Spleen (tissue), 11 donors: ENCODE results near the gene HMOX2. TPM values are rescaled to one million over a fixed set of nuclear protein-coding genes. Genes with fewer than 3 reads are reported as not detected.

Experiments used
- DNase-seq: peaks from one replicate; pipeline ENCODE4 v3.0.0-alpha.2; 2020
- H3K27ac ChIP-seq, 8 donors: fragments of 200-600 bp; sonication (generic) in 7 of 8; 1 replicate in 4 of 8; 2 replicates in 4 of 8; pipeline versions ENCODE4 v1.5.0 to v1.8.0; 2016 to 2021; ENCODE audit warnings: inconsistent platforms in 4 of 8, mild to moderate bottlenecking in 4 of 8, moderate library complexity in 1 of 8
- H3K27me3 ChIP-seq, 7 donors: fragments of 200-600 bp; sonication (generic) in 6 of 7; replicated peaks in 1 of 7; 1 replicate in 4 of 7; 2 replicates in 3 of 7; pipeline versions ENCODE4 v1.5.0 to v1.8.0; 2016 to 2021; ENCODE audit warnings: inconsistent platforms in 3 of 7, mild to moderate bottlenecking in 1 of 7
- H3K36me3 ChIP-seq, 6 donors: fragments of 200-600 bp; sonication (generic) in 5 of 6; 1 replicate in 4 of 6; 2 replicates in 2 of 6; pipeline versions ENCODE4 v1.5.0 to v1.8.0; 2016 to 2021; ENCODE audit warnings: inconsistent platforms in 2 of 6
- H3K4me1 ChIP-seq, 6 donors: fragments of 200-600 bp; sonication (generic) in 5 of 6; 1 replicate in 3 of 6; 2 replicates in 3 of 6; pipeline versions ENCODE4 v1.5.0 to v1.8.0; 2016 to 2021; ENCODE audit warnings: inconsistent platforms in 3 of 6
- H3K4me3 ChIP-seq, 8 donors: fragments of 200-600 bp; sonication (generic) in 7 of 8; 1 replicate in 4 of 8; 2 replicates in 4 of 8; pipeline versions ENCODE4 v1.5.0 to v1.8.0; 2016 to 2021; ENCODE audit warnings: inconsistent platforms in 4 of 8, mild to moderate bottlenecking in 4 of 8, moderate library complexity in 2 of 8
- H3K9me3 ChIP-seq, 8 donors: fragments of 200-600 bp; sonication (generic) in 7 of 8; 1 replicate in 4 of 8; 2 replicates in 4 of 8; pipeline versions ENCODE4 v1.5.0 to v1.8.0; 2016 to 2021; ENCODE audit warnings: inconsistent platforms in 4 of 8
- CTCF ChIP-seq, 11 experiments: fragments of 200-600 bp in 7 of 11; fragments of 450-650 bp in 4 of 11; sonication (generic) in 4 of 11; IDR thresholded peaks in 8 of 11; conservative IDR thresholded peaks in 3 of 11; 1 replicate in 7 of 11; 2 replicates in 4 of 11; pipeline versions ENCODE4 v1.4.0 to v1.8.0; 2016 to 2021; ENCODE audit warnings: antibody characterized with exemption in 11 of 11, inconsistent platforms in 4 of 11, mild to moderate bottlenecking in 1 of 11
- POLR2A ChIP-seq, 3 donors: fragments of 450-650 bp; IDR thresholded peaks; one replicate each; pipeline ENCODE4 v1.5.1; 2017; ENCODE audit warnings: antibody characterized with exemption in 3 of 3, mild to moderate bottlenecking in 1 of 3
- POLR2AphosphoS5 ChIP-seq, 3 donors: sonication (generic); formaldehyde crosslinking; IDR thresholded peaks; one replicate each; pipeline ENCODE4 v1.5.1; 2017; ENCODE audit warnings: antibody characterized with exemption in 3 of 3
- WGBS, 5 donors: extraction: QIAGEN DNeasy Blood & Tissue Kit in 3 of 5; methylation state at CpG; one replicate each; pipeline versions ENCODE4 v1.1.5 to v1.1.7; 2013 to 2018; 5-methylcytosine and 5-hydroxymethylcytosine counted together
- intact Hi-C: fragments of 100-400 bp; cut with DNase I; formaldehyde crosslinking; loops from one replicate; pipeline ENCODE4 v1.15.0; 2023; ENCODE audit warnings: low total_unique reads
- polyA plus RNA-seq, 3 donors: library from polyadenylated mRNA; stranded (reverse); fragments of 200-250 nt; gene quantifications; one replicate each; pipeline ENCODE4 v1.2.1, GENCODE V29; 2013
- total RNA-seq, 7 donors: library from RNA; depleted of rRNA in 3 of 7; stranded (reverse); fragments of >200 nt in 3 of 7; fragmentation: NEBNext Ultra II Directional in 4 of 7; extraction: Animal tissue kit (Norgen Biotek cat#: 25700) in 4 of 7; gene quantifications; one replicate each; pipeline versions ENCODE4 v1.1.0 to v1.2.1, GENCODE V29; 2016 to 2021
- donor health status: healthy with polysubstance abuse.
- donor health status: DM: no; HTN: no; CAD: no; lungs with moderate emphysema.
- donor health status: DM: no; HTN: no; CAD: no.
- donor health status: Bipolar disorder and iron deficiency.
- donor health status: healthy.
- donor health status: DM: no; HTN: no; CAD: no.
- donor health status: DM: yes; HTN: yes; CAD: no.

HMOX2 gene
- total and polyA plus RNA-seq, 10 donors = 26.6 to 73.8 (median 53.3) TPM

DNA sequence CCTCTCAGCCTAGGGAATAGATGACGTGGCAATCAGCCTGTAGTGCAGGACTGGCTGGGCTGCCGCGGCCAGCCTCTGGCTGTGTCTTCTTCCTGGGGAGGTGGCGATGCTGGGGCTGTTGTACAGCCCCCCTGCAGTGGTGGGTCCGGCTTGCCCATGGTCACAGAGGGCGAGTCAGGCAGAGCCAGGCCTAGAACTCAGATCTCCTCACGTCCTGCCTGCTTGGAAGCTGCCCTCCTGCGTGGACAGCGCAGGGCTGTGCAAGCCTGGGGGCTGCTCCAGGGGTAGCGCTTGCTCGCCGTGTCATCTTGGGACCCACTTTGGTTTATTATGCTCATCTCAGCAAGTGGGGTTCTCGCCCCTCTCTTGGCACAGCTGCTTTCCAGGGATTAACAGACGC lies 21.1 kb upstream of the HMOX2 start:
- Histone ChIP-seq H3K4me1 (peaks cover 0 to 22% (median 13%) of the 10 kb centered on the region in 6 donors), H3K36me3 (peaks cover 4 to 94% (median 65%) of the 10 kb centered on the region in 6 donors), H3K27me3 (no peaks in the 10 kb centered on the region), H3K4me3 (no peak overlapping the region), H3K27ac (no peak overlapping the region), H3K9me3 (no peaks in the 10 kb centered on the region)
- TF ChIP-seq POLR2AphosphoS5 (IDR thresholded peaks at IDR 0.05) = peak in 1 of 3 donors; percentile 29
- TF ChIP-seq CTCF (IDR thresholded peaks at IDR 0.05 in 8 of 11, conservative IDR thresholded peaks at IDR 0.05 in 3 of 11) = no peak
- no peak for DNase-seq
- intact Hi-C loops = no loop called here
- 87 to 93% (median 93%) methylated on average over 10 to 14 of the region's 14 CpGs for WGBS, 5 donors

GRCh38 chr16:4455951-4456350 lies 20.2 kb upstream of the HMOX2 start:
- no peaks in the 10 kb centered on the region for H3K9me3 ChIP-seq
- intact Hi-C loops = no loop called here
- H3K36me3 ChIP-seq = peaks cover 4 to 91% (median 57%) of the 10 kb centered on the region in 6 donors
- no peak for DNase-seq
- H3K4me1 ChIP-seq = peaks cover 0 to 22% (median 13%) of the 10 kb centered on the region in 6 donors
- WGBS, 5 donors = 71 to 95% (median 82%) methylated on average over 4 to 10 of the region's 10 CpGs
- no peaks in the 10 kb centered on the region for H3K27me3 ChIP-seq
- no peak overlapping the region for H3K4me3 ChIP-seq
- TF ChIP-seq POLR2AphosphoS5 (IDR thresholded peaks at IDR 0.05) (peak in 1 of 3 donors; percentile 9), POLR2A (IDR thresholded peaks at IDR 0.05) (no peak)
- H3K27ac ChIP-seq = no peak overlapping the region

DNA sequence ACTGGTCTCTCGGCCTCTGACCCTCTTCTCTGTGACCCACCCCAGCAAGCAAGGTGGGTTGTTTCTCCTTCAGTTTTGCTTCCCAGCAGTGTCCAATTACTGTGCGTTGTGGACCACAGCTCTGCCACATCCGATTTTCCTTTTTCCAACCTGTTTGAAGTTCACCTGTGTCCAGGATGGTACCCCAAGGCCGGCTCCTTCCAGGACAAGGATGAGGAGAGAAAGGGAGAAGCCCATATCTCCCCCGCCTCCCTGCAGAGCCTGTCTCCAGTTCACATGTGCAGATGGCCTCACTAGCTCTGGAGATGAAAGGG lies 15.3 kb upstream of the HMOX2 start:
- WGBS, 5 donors = 90 to 97% (median 95%) methylated on average over 4 to 5 of the region's 5 CpGs

GRCh38 chr16:4461250-4462085 lies 14.7 kb upstream of the HMOX2 start:
- intact Hi-C loops = no loop called here
- Histone ChIP-seq H3K4me3 (no peak overlapping the region), H3K36me3 (peaks cover 0 to 91% (median 45%) of the 10 kb centered on the region in 6 donors), H3K27ac (no peak overlapping the region), H3K27me3 (no peaks in the 10 kb centered on the region), H3K4me1 (peaks cover 0 to 42% (median 16%) of the 10 kb centered on the region in 6 donors), H3K9me3 (no peaks in the 10 kb centered on the region)
- 87 to 91% (median 90%) methylated on average over 14 to 27 of the region's 27 CpGs for WGBS, 5 donors
- no peak for DNase-seq
- TF ChIP-seq POLR2AphosphoS5 (IDR thresholded peaks at IDR 0.05) = peak in 1 of 3 donors; percentile 31
- TF ChIP-seq CTCF (IDR thresholded peaks at IDR 0.05 in 8 of 11, conservative IDR thresholded peaks at IDR 0.05 in 3 of 11) = no peak

More for the DNA sequence above, 15.3 kb upstream of the HMOX2 start:
- Histone ChIP-seq H3K9me3 (no peaks in the 10 kb centered on the region), H3K27ac (no peak overlapping the region), H3K4me1 (peaks cover 0 to 37% (median 15%) of the 10 kb centered on the region in 6 donors), H3K4me3 (no peak overlapping the region), H3K36me3 (peaks cover 0 to 91% (median 45%) of the 10 kb centered on the region in 6 donors), H3K27me3 (no peaks in the 10 kb centered on the region)
- TF ChIP-seq POLR2AphosphoS5 (IDR thresholded peaks at IDR 0.05) (no peak), CTCF (IDR thresholded peaks at IDR 0.05 in 8 of 11, conservative IDR thresholded peaks at IDR 0.05 in 3 of 11) (no peak), POLR2A (IDR thresholded peaks at IDR 0.05) (no peak)
- DNase-seq = no peak
- intact Hi-C loops = no loop called here
